ENCODE data around the gene PROZ. TPM values are rescaled to one million over a fixed set of nuclear protein-coding genes. Genes with fewer than 3 reads are reported as not detected.

The PROZ gene
- total and polyA plus RNA-seq, 2 donors (not counting 1 experiment from before 2014, with no cell fraction given) = not detected

GRCh38 chr13:113192902-113193301, 34.5 kb downstream of the PROZ start:
- H3K9ac ChIP-seq (ENCODE audit: insufficient read depth, low read length) = no peak overlapping the region
- no peak overlapping the region for H3K4me3 ChIP-seq (replicated peaks in 1 of 4; ENCODE audit: control extremely low read depth in 1 of 4, insufficient read depth in 1 of 4, low read depth in 3 of 4, low read length in 4 of 4)
- H3K9me3 ChIP-seq (ENCODE audit: control insufficient read depth, insufficient read depth, low read depth, low read length) = no peaks in the 10 kb centered on the region
- TF ChIP-seq EZH2 (IDR thresholded peaks at IDR 0.05; ENCODE audit: low read length, missing control alignments) = no peak
- TF ChIP-seq CTCF (conservative IDR thresholded peaks at IDR 0.05 in 1 of 2, IDR thresholded peaks at IDR 0.05 in 1 of 2; ENCODE audit: low read depth in 1 of 2, low read length in 2 of 2) = no peak
- H3K4me1 ChIP-seq (ENCODE audit: control insufficient read depth, extremely low read depth, insufficient read depth, low read length) = peaks cover 15% of the 10 kb centered on the region
- no peak overlapping the region for H2AFZ ChIP-seq (ENCODE audit: low read length)
- no peaks in the 10 kb centered on the region for H3K79me2 ChIP-seq (ENCODE audit: control insufficient read depth, insufficient read depth, low read length)
- peak overlapping the region; percentile 53 for H3K27ac ChIP-seq (ENCODE audit: insufficient read depth, low read length)
- no peaks in the 10 kb centered on the region for H3K27me3 ChIP-seq (ENCODE audit: control insufficient read depth, insufficient read depth, low read length)
- peak; percentile 40 to 85 for DNase-seq (ENCODE audit: low read depth in 2 of 2)
- H3K4me2 ChIP-seq (ENCODE audit: extremely low read depth, insufficient read depth, low read length) = no peak overlapping the region
- no peaks in the 10 kb centered on the region for H4K20me1 ChIP-seq (ENCODE audit: control insufficient read depth, extremely low read depth, insufficient read depth, low read length)
- peaks cover 32% of the 10 kb centered on the region for H3K36me3 ChIP-seq (ENCODE audit: control insufficient read depth, insufficient read depth, low read length)

GRCh38 chr13:113195360-113195759, 36.9 kb downstream of the PROZ start:
- Histone ChIP-seq H3K36me3 (ENCODE audit: control insufficient read depth, insufficient read depth, low read length) (peaks cover 19% of the 10 kb centered on the region), H3K4me2 (ENCODE audit: extremely low read depth, insufficient read depth, low read length) (no peak overlapping the region), H3K27me3 (ENCODE audit: control insufficient read depth, insufficient read depth, low read length) (no peaks in the 10 kb centered on the region), H3K9me3 (ENCODE audit: control insufficient read depth, insufficient read depth, low read depth, low read length) (no peaks in the 10 kb centered on the region), H3K4me1 (ENCODE audit: control insufficient read depth, extremely low read depth, insufficient read depth, low read length) (peaks cover 8% of the 10 kb centered on the region), H3K79me2 (ENCODE audit: control insufficient read depth, insufficient read depth, low read length) (peaks cover 15% of the 10 kb centered on the region), H3K27ac (ENCODE audit: insufficient read depth, low read length) (peak overlapping the region; percentile 26), H2AFZ (ENCODE audit: low read length) (no peak overlapping the region), H3K9ac (ENCODE audit: insufficient read depth, low read length) (no peak overlapping the region), H4K20me1 (ENCODE audit: control insufficient read depth, extremely low read depth, insufficient read depth, low read length) (no peaks in the 10 kb centered on the region), H3K4me3 (replicated peaks in 1 of 4; ENCODE audit: control extremely low read depth in 1 of 4, insufficient read depth in 1 of 4, low read depth in 3 of 4, low read length in 4 of 4) (no peak overlapping the region)
- TF ChIP-seq CTCF (conservative IDR thresholded peaks at IDR 0.05 in 1 of 2, IDR thresholded peaks at IDR 0.05 in 1 of 2; ENCODE audit: low read depth in 1 of 2, low read length in 2 of 2) (no peak), EZH2 (IDR thresholded peaks at IDR 0.05; ENCODE audit: low read length, missing control alignments) (no peak)
- no peak for DNase-seq (ENCODE audit: low read depth in 2 of 2)

- Histone ChIP-seq H3K27me3 (ENCODE audit: control insufficient read depth, insufficient read depth, low read length) (no peaks in the 10 kb centered on the region), H2AFZ (ENCODE audit: low read length) (no peak overlapping the region), H3K4me2 (ENCODE audit: extremely low read depth, insufficient read depth, low read length) (no peak overlapping the region), H3K9ac (ENCODE audit: insufficient read depth, low read length) (no peak overlapping the region), H4K20me1 (ENCODE audit: control insufficient read depth, extremely low read depth, insufficient read depth, low read length) (no peaks in the 10 kb centered on the region), H3K79me2 (ENCODE audit: control insufficient read depth, insufficient read depth, low read length) (peaks cover 32% of the 10 kb centered on the region), H3K4me3 (replicated peaks in 1 of 4; ENCODE audit: control extremely low read depth in 1 of 4, insufficient read depth in 1 of 4, low read depth in 3 of 4, low read length in 4 of 4) (no peak overlapping the region), H3K36me3 (ENCODE audit: control insufficient read depth, insufficient read depth, low read length) (peaks cover 19% of the 10 kb centered on the region), H3K27ac (ENCODE audit: insufficient read depth, low read length) (no peak overlapping the region), H3K9me3 (ENCODE audit: control insufficient read depth, insufficient read depth, low read depth, low read length) (no peaks in the 10 kb centered on the region), H3K4me1 (ENCODE audit: control insufficient read depth, extremely low read depth, insufficient read depth, low read length) (peaks cover 10% of the 10 kb centered on the region)
- no peak for DNase-seq (ENCODE audit: low read depth in 2 of 2)
- TF ChIP-seq EZH2 (IDR thresholded peaks at IDR 0.05; ENCODE audit: low read length, missing control alignments) (no peak), CTCF (conservative IDR thresholded peaks at IDR 0.05 in 1 of 2, IDR thresholded peaks at IDR 0.05 in 1 of 2; ENCODE audit: low read depth in 1 of 2, low read length in 2 of 2) (no peak)
These were observed 38.7 kb downstream of the PROZ start for GRCh38 chr13:113196970-113197737.
